ENCODE results near the gene PAPPA.

DNA sequence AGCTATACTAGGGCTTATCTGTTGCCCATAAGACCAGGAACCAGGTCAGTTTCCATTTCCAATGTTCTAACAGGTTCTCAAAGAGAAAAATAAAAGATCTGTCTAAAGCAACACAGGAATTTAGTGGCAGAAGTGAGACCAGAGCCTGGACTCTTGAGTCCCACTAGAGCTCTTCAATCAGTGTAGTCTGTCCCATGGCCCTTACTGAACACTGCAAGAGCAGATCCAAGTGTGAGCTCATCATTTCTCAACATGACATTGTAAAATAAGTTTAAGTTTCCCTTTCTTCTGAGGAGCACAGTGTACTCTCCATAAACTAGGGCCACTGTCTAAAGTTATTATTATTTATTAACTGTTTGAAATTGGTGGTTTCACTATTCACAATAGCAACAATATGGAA is 8.6 kb upstream of the PAPPA start:
- TF ChIP-seq, protein P1, sequence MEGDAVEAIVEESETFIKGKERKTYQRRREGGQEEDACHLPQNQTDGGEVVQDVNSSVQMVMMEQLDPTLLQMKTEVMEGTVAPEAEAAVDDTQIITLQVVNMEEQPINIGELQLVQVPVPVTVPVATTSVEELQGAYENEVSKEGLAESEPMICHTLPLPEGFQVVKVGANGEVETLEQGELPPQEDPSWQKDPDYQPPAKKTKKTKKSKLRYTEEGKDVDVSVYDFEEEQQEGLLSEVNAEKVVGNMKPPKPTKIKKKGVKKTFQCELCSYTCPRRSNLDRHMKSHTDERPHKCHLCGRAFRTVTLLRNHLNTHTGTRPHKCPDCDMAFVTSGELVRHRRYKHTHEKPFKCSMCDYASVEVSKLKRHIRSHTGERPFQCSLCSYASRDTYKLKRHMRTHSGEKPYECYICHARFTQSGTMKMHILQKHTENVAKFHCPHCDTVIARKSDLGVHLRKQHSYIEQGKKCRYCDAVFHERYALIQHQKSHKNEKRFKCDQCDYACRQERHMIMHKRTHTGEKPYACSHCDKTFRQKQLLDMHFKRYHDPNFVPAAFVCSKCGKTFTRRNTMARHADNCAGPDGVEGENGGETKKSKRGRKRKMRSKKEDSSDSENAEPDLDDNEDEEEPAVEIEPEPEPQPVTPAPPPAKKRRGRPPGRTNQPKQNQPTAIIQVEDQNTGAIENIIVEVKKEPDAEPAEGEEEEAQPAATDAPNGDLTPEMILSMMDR (IDR thresholded peaks at IDR 0.05): no peak
- no peak for TF ChIP-seq POLR2A (IDR thresholded peaks at IDR 0.05)
